PFSK-1 (cell line): ENCODE results near the gene SAMSN1.

Experiments
- FOXP2 ChIP-seq: optimal IDR thresholded peaks from 2 replicates; pipeline ENCODE3; 2011; ENCODE audit warnings: borderline replicate concordance, control low read depth, inconsistent platforms; ENCODE audit not compliant: insufficient read depth; ENCODE audit errors: extremely low read length, extremely low read depth
- POLR2AphosphoS5 ChIP-seq: IDR thresholded peaks from 2 replicates; pipeline ENCODE4 v1.6.1; 2012; ENCODE audit warnings: low read depth, mild to moderate bottlenecking, control low read depth, low read length, moderate library complexity
- SIN3A ChIP-seq: IDR thresholded peaks from 2 replicates; pipeline ENCODE4 v1.6.1; 2012; ENCODE audit warnings: mild to moderate bottlenecking, low read length, moderate library complexity, borderline replicate concordance; ENCODE audit not compliant: insufficient read depth
- TAF1 ChIP-seq: IDR thresholded peaks from 2 replicates; pipeline ENCODE4 v1.6.1; 2012; ENCODE audit warnings: low read length, control low read depth, borderline replicate concordance; ENCODE audit not compliant: insufficient read depth
- TF ChIP-seq, protein P1 (sequence below), 2 experiments: IDR thresholded peaks; 2 replicates each; pipeline versions ENCODE4 v1.6.1 to v1.8.0; 2011 to 2012; ENCODE audit warnings: low read depth in 2 of 2, low read length in 2 of 2, control low read depth in 1 of 2, inconsistent platforms in 1 of 2, mild to moderate bottlenecking in 1 of 2, moderate library complexity in 1 of 2; ENCODE audit not compliant: insufficient read depth in 1 of 2

DNA sequence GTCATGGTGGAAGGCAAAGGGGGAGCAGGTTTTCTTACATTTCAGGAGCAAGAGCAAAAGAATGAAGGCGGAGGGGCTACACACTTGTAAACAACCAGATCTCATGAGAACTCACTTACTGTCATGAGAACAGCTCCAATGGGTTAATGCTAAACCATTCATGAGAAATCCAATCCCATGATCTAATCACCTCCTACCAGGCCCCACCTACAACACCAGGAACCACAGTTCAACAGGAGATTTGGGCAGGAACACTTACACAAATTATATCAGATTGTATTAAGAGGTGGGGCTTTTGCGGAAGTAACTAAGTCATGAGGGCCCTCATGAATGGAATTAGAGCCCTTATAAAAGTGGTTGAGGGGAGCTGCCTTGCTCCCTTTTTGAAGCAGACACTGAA lies 48.9 kb upstream of the SAMSN1 start:
- TF ChIP-seq, protein P1, sequence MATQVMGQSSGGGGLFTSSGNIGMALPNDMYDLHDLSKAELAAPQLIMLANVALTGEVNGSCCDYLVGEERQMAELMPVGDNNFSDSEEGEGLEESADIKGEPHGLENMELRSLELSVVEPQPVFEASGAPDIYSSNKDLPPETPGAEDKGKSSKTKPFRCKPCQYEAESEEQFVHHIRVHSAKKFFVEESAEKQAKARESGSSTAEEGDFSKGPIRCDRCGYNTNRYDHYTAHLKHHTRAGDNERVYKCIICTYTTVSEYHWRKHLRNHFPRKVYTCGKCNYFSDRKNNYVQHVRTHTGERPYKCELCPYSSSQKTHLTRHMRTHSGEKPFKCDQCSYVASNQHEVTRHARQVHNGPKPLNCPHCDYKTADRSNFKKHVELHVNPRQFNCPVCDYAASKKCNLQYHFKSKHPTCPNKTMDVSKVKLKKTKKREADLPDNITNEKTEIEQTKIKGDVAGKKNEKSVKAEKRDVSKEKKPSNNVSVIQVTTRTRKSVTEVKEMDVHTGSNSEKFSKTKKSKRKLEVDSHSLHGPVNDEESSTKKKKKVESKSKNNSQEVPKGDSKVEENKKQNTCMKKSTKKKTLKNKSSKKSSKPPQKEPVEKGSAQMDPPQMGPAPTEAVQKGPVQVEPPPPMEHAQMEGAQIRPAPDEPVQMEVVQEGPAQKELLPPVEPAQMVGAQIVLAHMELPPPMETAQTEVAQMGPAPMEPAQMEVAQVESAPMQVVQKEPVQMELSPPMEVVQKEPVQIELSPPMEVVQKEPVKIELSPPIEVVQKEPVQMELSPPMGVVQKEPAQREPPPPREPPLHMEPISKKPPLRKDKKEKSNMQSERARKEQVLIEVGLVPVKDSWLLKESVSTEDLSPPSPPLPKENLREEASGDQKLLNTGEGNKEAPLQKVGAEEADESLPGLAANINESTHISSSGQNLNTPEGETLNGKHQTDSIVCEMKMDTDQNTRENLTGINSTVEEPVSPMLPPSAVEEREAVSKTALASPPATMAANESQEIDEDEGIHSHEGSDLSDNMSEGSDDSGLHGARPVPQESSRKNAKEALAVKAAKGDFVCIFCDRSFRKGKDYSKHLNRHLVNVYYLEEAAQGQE (IDR thresholded peaks at IDR 0.05; ENCODE audit: insufficient read depth in 1 of 2, low read depth in 2 of 2, low read length in 2 of 2) = no peak
- TF ChIP-seq POLR2AphosphoS5 = no peak
- no peak for TF ChIP-seq SIN3A
- TF ChIP-seq TAF1 = no peak
- TF ChIP-seq FOXP2 = no peak
